H9 (cell line): Measurements from ENCODE around the gene KIAA0825. TPM values are rescaled to one million over a fixed set of nuclear protein-coding genes. Genes with fewer than 3 reads are reported as not detected.

Source experiments
- DNase-seq: peaks from one replicate; pipeline ENCODE4 v3.0.0-alpha.2; 2017
- H2AFZ ChIP-seq: one replicate; pipeline ENCODE4 v1.6.1; 2013; ENCODE audit warnings: mild to moderate bottlenecking, low read length, control low read depth, moderate library complexity
- H2AK5ac ChIP-seq: 2 replicates; pipeline ENCODE4 v1.6.1; 2013; ENCODE audit warnings: low read length, control low read depth, mixed read lengths; ENCODE audit not compliant: insufficient read length
- H2BK120ac ChIP-seq: one replicate; pipeline ENCODE4 v1.6.1; 2013; ENCODE audit warnings: low read depth, mild to moderate bottlenecking, low read length, control low read depth, inconsistent platforms; ENCODE audit not compliant: poor library complexity, severe bottlenecking
- H2BK12ac ChIP-seq: 2 replicates; pipeline ENCODE4 v1.6.1; 2013; ENCODE audit warnings: low read length, control low read depth, mixed read lengths, low read depth; ENCODE audit not compliant: insufficient read length
- H2BK15ac ChIP-seq: 2 replicates; pipeline ENCODE4 v1.6.1; 2013; ENCODE audit warnings: low read depth, low read length, control low read depth
- H2BK20ac ChIP-seq: one replicate; pipeline ENCODE4 v1.6.1; 2013; ENCODE audit warnings: low read depth, mild to moderate bottlenecking, low read length, control low read depth, inconsistent platforms; ENCODE audit not compliant: poor library complexity, severe bottlenecking
- H2BK5ac ChIP-seq: 2 replicates; pipeline ENCODE4 v1.6.1; 2013; ENCODE audit warnings: low read length, control low read depth, mixed read lengths; ENCODE audit not compliant: insufficient read length
- H3K14ac ChIP-seq: 2 replicates; pipeline ENCODE4 v1.6.1; 2013; ENCODE audit warnings: low read length, control low read depth; ENCODE audit not compliant: insufficient read depth
- H3K18ac ChIP-seq: 2 replicates; pipeline ENCODE4 v1.6.1; 2013; ENCODE audit warnings: low read depth, mild to moderate bottlenecking, mixed read lengths, low read length, control low read depth; ENCODE audit not compliant: insufficient read length
- H3K23ac ChIP-seq: 2 replicates; pipeline ENCODE4 v1.6.1; 2013; ENCODE audit warnings: low read length, control low read depth, mixed read lengths, low read depth; ENCODE audit not compliant: insufficient read length
- H3K23me2 ChIP-seq: 2 replicates; pipeline ENCODE4 v1.6.1; 2013; ENCODE audit warnings: low read depth, mild to moderate bottlenecking, mixed read lengths, low read length, control low read depth; ENCODE audit not compliant: insufficient read length, poor library complexity, severe bottlenecking
- H3K27ac ChIP-seq: 2 replicates; pipeline ENCODE4 v1.5.1; 2013; ENCODE audit warnings: low read length, control low read depth, mixed read lengths, low read depth; ENCODE audit not compliant: insufficient read length
- H3K27me3 ChIP-seq: 2 replicates; pipeline ENCODE4 v1.6.1; 2013; ENCODE audit warnings: low read length, control low read depth, inconsistent platforms; ENCODE audit not compliant: insufficient read depth
- H3K4ac ChIP-seq: 2 replicates; pipeline ENCODE4 v1.6.1; 2013; ENCODE audit warnings: low read depth, mild to moderate bottlenecking, control low read depth, inconsistent platforms, low read length, moderate library complexity
- H3K4me1 ChIP-seq: 2 replicates; pipeline ENCODE4 v1.6.1; 2013; ENCODE audit warnings: low read length, control low read depth, inconsistent platforms; ENCODE audit not compliant: insufficient read depth
- H3K4me2 ChIP-seq: 2 replicates; pipeline ENCODE4 v1.6.1; 2013; ENCODE audit warnings: low read length, control low read depth, mixed read lengths; ENCODE audit not compliant: insufficient read length, insufficient read depth
- H3K56ac ChIP-seq: 2 replicates; pipeline ENCODE4 v1.6.1; 2013; ENCODE audit warnings: low read depth, mild to moderate bottlenecking, mixed read lengths, low read length, control low read depth; ENCODE audit not compliant: insufficient read length
- H3K79me1 ChIP-seq: 2 replicates; pipeline ENCODE4 v1.6.1; 2013; ENCODE audit warnings: low read depth, mild to moderate bottlenecking, moderate library complexity, low read length, control low read depth, inconsistent platforms; ENCODE audit not compliant: insufficient read depth, poor library complexity, severe bottlenecking
- H3K79me2 ChIP-seq: 2 replicates; pipeline ENCODE4 v1.6.1; 2013; ENCODE audit warnings: low read length, control low read depth, inconsistent platforms; ENCODE audit not compliant: insufficient read depth
- H3K9ac ChIP-seq: 2 replicates; pipeline ENCODE4 v1.6.1; 2013; ENCODE audit warnings: low read length, control low read depth, mixed read lengths; ENCODE audit not compliant: insufficient read length; ENCODE audit errors: extremely low read depth
- H3K9me3 ChIP-seq: one replicate; pipeline ENCODE4 v1.6.1; 2013; ENCODE audit warnings: low read depth, low read length, inconsistent platforms; ENCODE audit not compliant: control insufficient read depth
- H3T11ph ChIP-seq: one replicate; pipeline ENCODE4 v1.6.1; 2013; ENCODE audit warnings: mild to moderate bottlenecking, low read length, control low read depth, inconsistent platforms
- H4K20me1 ChIP-seq: one replicate; pipeline ENCODE4 v1.6.1; 2013; ENCODE audit not compliant: control insufficient read depth, insufficient read length, insufficient read depth
- H4K5ac ChIP-seq: 2 replicates; pipeline ENCODE4 v1.6.1; 2013; ENCODE audit warnings: low read depth, mild to moderate bottlenecking, mixed read lengths, low read length, control low read depth; ENCODE audit not compliant: insufficient read length
- H4K8ac ChIP-seq: replicated peaks from 2 replicates; pipeline ENCODE4 v1.6.1; 2013; ENCODE audit warnings: low read length, control low read depth, mixed read lengths, low read depth; ENCODE audit not compliant: insufficient read length
- H4K91ac ChIP-seq: 2 replicates; pipeline ENCODE4 v1.6.1; 2013; ENCODE audit warnings: low read depth, mild to moderate bottlenecking, moderate library complexity, mixed read lengths, low read length, control low read depth; ENCODE audit not compliant: insufficient read length
- H3K27ac Mint-ChIP-seq, 3 experiments: 2 replicates in 2 of 3; 3 replicates in 1 of 3; pipeline ENCODE4 v1.8.0; 2020 to 2021; ENCODE audit warnings: mixed read lengths in 3 of 3, mild to moderate bottlenecking in 1 of 3, moderate library complexity in 1 of 3
- H3K27me3 Mint-ChIP-seq: 2 replicates; pipeline ENCODE4 v1.8.0; 2021; ENCODE audit warnings: low read depth, mild to moderate bottlenecking, moderate library complexity, mixed read lengths
- H3K36me3 Mint-ChIP-seq, 3 experiments: 2 replicates in 2 of 3; 3 replicates in 1 of 3; pipeline ENCODE4 v1.8.0; 2020 to 2021; ENCODE audit warnings: low read depth in 3 of 3, mixed read lengths in 3 of 3; ENCODE audit not compliant: insufficient read depth in 1 of 3
- H3K4me1 Mint-ChIP-seq, 2 experiments: 2 replicates each; pipeline ENCODE4 v1.8.0; 2020; ENCODE audit warnings: mixed read lengths in 2 of 2
- H3K4me3 Mint-ChIP-seq, 2 experiments: 2 replicates in 1 of 2; 3 replicates in 1 of 2; pipeline ENCODE4 v1.8.0; 2020 to 2021; ENCODE audit warnings: mild to moderate bottlenecking in 2 of 2, mixed read lengths in 2 of 2, moderate library complexity in 1 of 2
- H3K9me3 Mint-ChIP-seq, 2 experiments: 2 replicates in 1 of 2; 3 replicates in 1 of 2; pipeline ENCODE4 v1.8.0; 2020; ENCODE audit warnings: mild to moderate bottlenecking in 2 of 2, mixed read lengths in 2 of 2, moderate library complexity in 1 of 2
- CTCF ChIP-seq: fragments of 200-600 bp; sonication (generic); conservative IDR thresholded peaks from 3 replicates; pipeline ENCODE4 v1.8.0; 2021; ENCODE audit warnings: antibody characterized with exemption, mild to moderate bottlenecking
- total RNA-seq: library from RNA; stranded (reverse); gene quantifications from 2 replicates; pipeline ENCODE4 v1.2.1, GENCODE V29; 2021

Gene KIAA0825
- total RNA-seq, 1 experiment from 2014 or later: 1.8 TPM

- Histone ChIP-seq H3K79me2 (no peaks in the 10 kb centered on the region), H3K14ac (no peak overlapping the region), H3K27ac (no peak overlapping the region), H3K27me3 (no peaks in the 10 kb centered on the region), H4K20me1 (no peaks in the 10 kb centered on the region), H3K9me3 (no peaks in the 10 kb centered on the region), H2BK20ac (no peak overlapping the region), H3T11ph (no peak overlapping the region), H2BK12ac (no peak overlapping the region), H3K4me1 (no peaks in the 10 kb centered on the region), H2BK15ac (no peak overlapping the region), H3K18ac (no peak overlapping the region), H2AFZ (no peak overlapping the region), H3K4ac (no peak overlapping the region), H4K91ac (no peak overlapping the region), H3K23ac (no peak overlapping the region), H3K23me2 (no peaks in the 10 kb centered on the region), H2BK5ac (no peak overlapping the region), H2BK120ac (no peak overlapping the region), H3K9ac (no peak overlapping the region), H4K8ac (no peak overlapping the region), H3K56ac (no peak overlapping the region), H3K4me2 (no peak overlapping the region), H2AK5ac (no peak overlapping the region), H3K79me1 (no peaks in the 10 kb centered on the region), H4K5ac (no peak overlapping the region)
- TF ChIP-seq CTCF: no peak
- Mint-ChIP-seq H3K4me1 (no peaks in the 10 kb centered on the region), H3K27me3 (no peaks in the 10 kb centered on the region), H3K4me3 (no peak overlapping the region), H3K9me3 (no peaks in the 10 kb centered on the region), H3K36me3 (no peaks in the 10 kb centered on the region), H3K27ac (no peak overlapping the region)
- no peak for DNase-seq
Measured at GRCh38 chr5:94498199-94498598, 120.2 kb downstream of the KIAA0825 start.
